Measurements from ENCODE around the gene MUC15.
A peak's percentile ranks its signal among the peaks of the same experiment; 100 is the strongest.
"Not testable (repeated sequence)": the region's sequence is repeated elsewhere in the genome, so short reads cannot be mapped to it uniquely, and the experiment has no call there.

The MUC15 gene

DNA sequence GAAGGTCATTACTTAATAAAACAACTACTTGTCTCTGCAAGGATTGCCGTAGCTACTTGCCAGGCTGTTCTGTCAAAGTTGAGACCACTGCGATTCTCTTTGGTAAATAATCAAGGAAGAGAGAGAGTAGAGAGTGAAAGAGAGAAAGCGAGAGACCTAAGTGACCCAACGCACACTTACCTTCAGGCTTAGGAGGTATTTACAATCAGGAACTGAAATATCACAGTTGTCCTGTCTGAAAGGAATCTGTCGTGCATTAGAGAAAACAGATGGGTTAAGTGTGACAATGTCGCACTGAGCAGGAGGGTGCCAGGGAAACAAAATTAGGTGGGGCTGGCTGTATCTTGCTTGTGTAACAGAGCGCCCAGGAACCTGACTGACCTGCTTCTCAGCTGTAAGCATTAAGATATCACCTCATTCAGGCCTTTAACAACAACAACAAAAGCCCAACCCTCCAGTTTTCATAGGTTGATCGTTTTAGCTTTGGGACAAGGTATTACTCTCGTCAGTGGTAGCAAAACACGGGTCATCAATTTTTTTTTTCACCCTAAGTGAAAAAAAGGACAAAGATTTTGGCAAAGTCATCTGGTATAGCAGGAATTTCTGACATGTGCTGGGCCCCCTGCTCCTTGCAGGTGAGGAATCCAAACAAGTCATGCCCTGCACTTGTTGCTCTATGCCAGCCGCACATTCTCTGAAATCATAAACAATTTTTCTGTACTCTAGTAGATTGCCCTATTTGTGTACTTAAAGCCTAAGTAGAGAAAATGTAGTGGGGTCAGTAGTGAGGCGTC lies at the start of gene MUC15:
MUC15 (minus strand) TSS at position 403 of the 794 bp plus-strand sequence. CDS start 5,169 bp downstream, outside the sequence.
- in situ Hi-C loops (cut with MboI; ENCODE audit: low pct_unique_long_range_greater_than_20kb, low sequenced_read_pairs) = no loop called here
- no peak for DNase-seq

DNA sequence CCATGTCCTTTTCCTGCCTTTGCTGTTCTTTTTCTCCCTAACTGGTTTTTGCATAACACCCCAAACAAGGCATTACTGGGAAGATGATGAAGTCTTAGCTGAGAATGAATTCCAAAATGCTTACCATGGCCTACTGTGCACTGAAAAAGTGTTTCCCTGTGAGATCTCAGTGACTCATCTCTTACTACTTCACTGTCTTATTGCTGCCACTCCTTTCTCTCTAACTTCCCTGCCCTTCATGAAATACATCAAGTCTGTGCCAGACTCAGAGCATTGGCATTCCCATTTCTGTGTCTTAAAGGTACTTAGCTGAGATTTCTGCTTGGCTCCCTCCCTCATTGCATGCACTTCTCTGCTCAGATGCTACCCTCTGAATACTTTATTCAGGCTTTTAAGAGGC lies 49.1 kb upstream of the MUC15 start:
- no peak for DNase-seq
- in situ Hi-C loops (cut with MboI; ENCODE audit: low pct_unique_long_range_greater_than_20kb, low sequenced_read_pairs) = no loop called here

GRCh38 chr11:26620282-26621045 lies 48.4 kb upstream of the MUC15 start:
- no peak for DNase-seq

GRCh38 chr11:26618441-26618840 lies 46.4 kb upstream of the MUC15 start:
- no peak for DNase-seq
- in situ Hi-C loops (cut with MboI; ENCODE audit: low pct_unique_long_range_greater_than_20kb, low sequenced_read_pairs) = no loop called here

More at GRCh38 chr11:26620282-26621045, 48.4 kb upstream of the MUC15 start:
- in situ Hi-C loops (cut with MboI; ENCODE audit: low pct_unique_long_range_greater_than_20kb, low sequenced_read_pairs) = no loop called here

DNA sequence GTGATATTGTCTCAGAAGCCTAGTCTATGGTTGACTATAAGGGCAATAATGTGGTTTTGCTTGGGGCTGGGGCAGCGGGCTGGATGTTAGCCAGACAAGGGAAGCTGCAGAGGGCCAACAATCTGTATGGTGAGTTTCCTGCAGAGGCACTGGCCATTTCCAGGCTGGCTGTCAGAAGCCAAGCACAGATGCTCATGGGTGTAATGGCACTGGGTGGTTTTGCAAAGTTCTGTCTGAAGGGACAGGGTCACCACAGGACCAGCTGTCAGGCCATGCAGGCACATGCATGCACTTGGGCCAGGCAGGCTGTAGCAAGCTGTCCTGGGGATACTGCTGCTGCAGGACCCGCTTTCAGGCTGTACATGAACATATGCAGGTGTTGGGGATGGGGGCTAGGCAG lies 41.7 kb upstream of the MUC15 start:
- in situ Hi-C loops (cut with MboI; ENCODE audit: low pct_unique_long_range_greater_than_20kb, low sequenced_read_pairs) = no loop called here
- DNase-seq = no peak

DNA sequence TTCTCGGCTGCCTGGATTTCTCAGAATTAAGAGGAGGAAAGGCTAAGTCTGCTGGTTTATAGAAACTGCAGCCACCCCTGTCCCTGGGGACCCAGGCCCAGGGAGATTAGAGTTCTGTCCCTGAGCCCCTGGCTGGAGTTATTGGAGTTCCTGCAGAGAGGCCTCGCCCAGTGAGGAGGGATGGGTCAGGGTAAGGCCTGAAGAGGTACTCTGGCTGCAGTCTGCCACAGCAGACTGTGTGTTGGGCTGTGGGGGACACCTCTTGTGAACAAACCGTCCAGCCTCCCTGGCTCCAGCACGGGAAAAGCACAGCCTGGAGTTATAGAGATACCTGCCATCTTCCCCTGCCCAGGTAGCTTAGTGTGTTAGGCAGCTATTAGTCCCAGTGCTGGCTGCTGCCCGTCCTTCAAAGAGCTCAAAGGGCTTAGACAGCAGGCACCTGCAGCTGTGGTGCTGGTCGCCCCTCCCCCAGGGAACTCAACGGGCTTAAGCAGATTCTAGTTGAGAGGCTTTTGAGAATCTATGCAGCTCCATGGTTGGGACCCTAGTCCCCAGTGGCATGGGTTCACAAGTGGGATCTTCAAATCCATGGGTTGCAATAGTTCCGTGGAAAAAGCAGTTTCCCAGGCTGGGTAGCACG lies 36.6 kb upstream of the MUC15 start:
- no peak for DNase-seq
- in situ Hi-C loops (cut with MboI; ENCODE audit: low pct_unique_long_range_greater_than_20kb, low sequenced_read_pairs) = no loop called here

DNA sequence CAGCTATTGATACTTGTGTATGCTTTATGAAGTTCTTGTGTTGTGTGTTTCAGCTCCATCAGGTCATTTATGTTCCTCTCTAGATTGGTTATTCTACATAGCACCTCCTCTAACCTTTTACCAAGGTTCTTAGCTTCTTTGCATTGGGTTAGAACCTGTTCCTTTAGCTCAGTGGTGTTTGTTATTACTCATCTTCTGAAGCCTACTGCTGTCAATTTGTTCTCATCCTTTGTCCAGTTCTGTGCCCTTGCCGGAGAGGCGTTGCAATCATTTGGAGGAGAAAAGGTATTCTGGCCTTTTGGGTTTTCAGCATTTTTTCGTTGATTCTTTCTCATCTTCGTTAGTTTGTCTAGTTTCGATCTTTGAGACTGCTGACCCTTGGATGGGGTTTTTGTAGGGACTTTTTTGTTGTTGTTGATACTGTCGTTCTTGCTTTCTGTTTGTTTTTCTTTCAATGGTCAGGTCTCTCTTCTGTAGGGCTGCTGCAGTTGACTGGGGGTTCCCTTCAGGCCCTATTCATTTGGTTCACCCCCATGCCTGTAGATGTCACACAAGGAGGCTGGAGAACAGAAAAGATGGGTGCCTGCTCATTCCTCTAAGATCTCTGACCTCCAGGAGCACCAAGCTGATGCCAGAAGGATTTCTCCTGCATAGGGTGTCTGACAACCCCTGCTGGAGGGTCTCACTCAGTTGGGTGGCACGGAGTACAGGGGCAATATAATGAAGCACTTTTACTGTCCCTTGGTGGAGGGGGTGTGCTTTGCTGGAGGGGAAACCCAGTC lies 35.9 kb upstream of the MUC15 start:
- in situ Hi-C loops (cut with MboI; ENCODE audit: low pct_unique_long_range_greater_than_20kb, low sequenced_read_pairs) = no loop called here
- no peak for DNase-seq

DNA sequence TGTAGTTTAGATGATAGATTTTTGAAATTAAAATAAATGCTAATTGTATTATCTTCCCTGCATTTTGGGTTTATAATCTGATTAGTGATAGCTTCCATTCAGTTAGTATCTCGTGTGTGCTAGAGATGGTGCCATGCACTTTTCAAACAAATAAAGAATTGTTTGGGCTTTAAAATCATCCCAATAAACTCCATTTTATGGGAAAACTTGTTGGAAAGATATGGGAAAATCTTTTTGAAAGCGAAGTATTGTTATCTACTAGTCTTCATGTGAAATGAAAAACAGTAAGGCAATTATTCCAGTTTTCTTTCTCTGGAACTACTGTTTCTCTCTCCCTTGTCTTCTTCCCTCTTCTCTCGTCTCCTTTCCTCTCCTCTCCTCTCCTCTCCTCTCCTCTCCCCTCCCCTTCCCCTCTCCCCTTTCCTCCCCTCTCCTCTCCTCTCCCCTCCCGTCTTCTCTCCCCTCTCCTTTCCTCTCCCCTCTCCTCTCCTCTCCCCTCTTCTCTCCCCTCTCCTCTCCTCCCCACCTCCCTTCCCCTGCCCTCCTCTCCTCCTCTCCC lies 27.9 kb upstream of the MUC15 start:
- in situ Hi-C loops (cut with MboI; ENCODE audit: low pct_unique_long_range_greater_than_20kb, low sequenced_read_pairs) = no loop called here
- no peak for DNase-seq

- in situ Hi-C loops (cut with MboI; ENCODE audit: low pct_unique_long_range_greater_than_20kb, low sequenced_read_pairs) = no loop called here
- no peak for DNase-seq
Observed at GRCh38 chr11:26599425-26599824, 27.4 kb upstream of the MUC15 start.

GRCh38 chr11:26597899-26598298 lies 25.8 kb upstream of the MUC15 start:
- in situ Hi-C loops (cut with MboI; ENCODE audit: low pct_unique_long_range_greater_than_20kb, low sequenced_read_pairs) = no loop called here

DNA sequence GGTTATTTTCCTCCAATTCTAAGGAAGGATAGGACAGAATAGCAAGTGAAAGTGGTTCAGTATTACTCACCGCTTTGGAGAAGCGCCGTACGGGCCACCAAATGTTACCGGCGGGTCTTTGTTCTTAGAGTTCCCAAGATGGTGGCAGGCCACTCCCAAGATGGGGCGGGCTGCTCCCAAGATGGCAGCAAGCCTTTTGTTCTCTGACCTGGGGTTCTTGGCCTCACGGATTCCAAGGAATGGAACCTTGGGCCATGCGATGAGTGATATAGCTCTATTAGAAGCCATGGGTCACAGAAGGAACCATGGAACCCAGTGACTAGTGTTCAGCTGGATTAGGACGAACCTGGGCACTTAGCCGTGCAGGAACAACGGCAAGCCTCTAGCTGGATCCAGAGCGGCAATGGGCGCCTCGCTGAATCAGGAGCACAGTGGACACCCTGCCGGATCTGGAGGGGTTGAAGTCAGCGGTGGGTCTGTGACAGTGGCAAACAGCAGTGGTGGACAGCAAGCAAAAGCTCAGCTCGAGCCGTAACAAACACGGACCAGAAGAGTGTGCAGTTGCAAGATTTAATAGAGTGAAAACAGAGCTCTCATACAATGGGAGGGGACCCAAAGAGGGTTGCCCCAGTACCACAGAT lies 25.1 kb upstream of the MUC15 start:
- in situ Hi-C loops (cut with MboI; ENCODE audit: low pct_unique_long_range_greater_than_20kb, low sequenced_read_pairs) = not testable (repeated sequence)

More at GRCh38 chr11:26597899-26598298, 25.8 kb upstream of the MUC15 start:
- no peak for DNase-seq

DNA sequence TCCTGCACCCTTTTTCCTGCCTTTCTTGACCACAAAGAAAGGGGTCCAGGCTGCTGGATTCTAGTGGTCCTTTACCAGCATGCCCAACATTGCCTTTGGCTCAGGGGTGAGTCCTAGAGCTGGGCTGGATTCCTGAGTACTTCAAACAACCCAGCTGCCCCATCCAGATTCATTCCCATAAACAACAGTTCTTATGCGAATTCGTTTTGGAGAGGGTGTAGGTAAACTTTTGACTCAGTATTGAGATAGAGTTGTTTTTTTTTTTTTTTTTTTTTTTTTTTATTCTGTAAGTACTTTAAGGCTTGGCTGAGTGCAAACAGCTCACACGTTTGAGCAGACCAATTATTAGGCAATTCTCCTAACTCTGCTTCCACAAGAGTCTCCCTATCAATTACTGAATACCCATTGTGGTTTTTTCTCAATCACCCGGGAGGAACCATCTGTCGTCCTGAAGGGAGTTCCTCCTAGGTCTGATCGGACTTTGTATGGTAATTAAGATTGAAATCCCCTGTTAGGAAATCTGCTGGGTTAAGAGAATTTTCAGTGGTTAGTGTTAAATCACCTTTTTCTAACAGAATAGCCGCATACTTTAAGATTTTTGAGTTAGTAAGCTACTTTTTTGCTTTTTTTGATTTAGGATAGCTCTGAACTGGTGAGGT lies 23.3 kb upstream of the MUC15 start:
- in situ Hi-C loops (cut with MboI; ENCODE audit: low pct_unique_long_range_greater_than_20kb, low sequenced_read_pairs) = not testable (repeated sequence)
- peak; percentile 10 for DNase-seq

More for the DNA sequence above, 25.1 kb upstream of the MUC15 start:
- DNase-seq = not testable (repeated sequence)

GRCh38 chr11:26593691-26594090 lies 21.6 kb upstream of the MUC15 start:
- no peak for DNase-seq
- in situ Hi-C loops (cut with MboI; ENCODE audit: low pct_unique_long_range_greater_than_20kb, low sequenced_read_pairs) = no loop called here

- in situ Hi-C loops (cut with MboI; ENCODE audit: low pct_unique_long_range_greater_than_20kb, low sequenced_read_pairs) = no loop called here
- DNase-seq = no peak
Observed at GRCh38 chr11:26587073-26587472, 15.0 kb upstream of the MUC15 start.

DNA sequence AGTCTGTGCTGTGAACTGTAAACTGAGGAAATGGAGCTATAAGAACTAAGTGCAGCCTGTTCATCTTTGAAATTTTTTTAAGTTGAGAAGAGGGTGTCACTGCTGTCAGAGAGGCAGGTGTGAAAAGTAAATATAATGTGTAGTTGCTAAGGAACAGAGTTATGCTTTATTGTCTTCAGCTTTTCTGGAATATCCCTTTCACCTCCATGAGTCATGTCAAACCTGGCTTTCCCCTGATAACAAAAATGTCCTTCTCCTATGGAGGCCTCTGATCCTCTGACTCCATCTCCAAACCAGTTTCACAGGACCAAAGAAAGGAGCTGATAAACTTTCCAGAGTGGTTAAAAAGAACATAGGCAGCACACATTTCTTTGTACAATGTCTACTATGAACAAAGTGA lies 12.8 kb upstream of the MUC15 start:
- DNase-seq = no peak
- in situ Hi-C loops (cut with MboI; ENCODE audit: low pct_unique_long_range_greater_than_20kb, low sequenced_read_pairs) = no loop called here

DNA sequence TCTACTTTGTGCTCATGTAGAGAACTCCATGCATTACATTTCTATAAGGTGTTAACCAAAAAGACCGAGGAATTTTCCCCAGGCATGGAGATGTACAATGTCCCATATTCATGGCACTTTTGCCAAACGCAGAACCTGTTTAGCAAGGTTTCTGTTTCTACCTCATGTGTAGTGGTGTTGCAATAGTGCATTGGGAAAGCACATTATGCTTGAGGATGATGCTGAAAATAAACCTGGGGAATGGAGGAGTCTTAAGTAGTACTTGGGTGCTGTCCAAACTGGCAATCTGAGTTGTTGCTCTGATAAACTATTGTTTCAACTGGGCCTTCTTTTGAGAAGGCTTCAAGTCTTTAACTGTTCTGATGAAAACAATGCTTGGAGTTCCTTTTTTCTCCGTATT lies 11.5 kb upstream of the MUC15 start:
- in situ Hi-C loops (cut with MboI; ENCODE audit: low pct_unique_long_range_greater_than_20kb, low sequenced_read_pairs) = no loop called here
- DNase-seq = no peak

- DNase-seq = no peak
- in situ Hi-C loops (cut with MboI; ENCODE audit: low pct_unique_long_range_greater_than_20kb, low sequenced_read_pairs) = no loop called here
Observed at GRCh38 chr11:26580929-26581328, 8.9 kb upstream of the MUC15 start.

- in situ Hi-C loops (cut with MboI; ENCODE audit: low pct_unique_long_range_greater_than_20kb, low sequenced_read_pairs) = no loop called here
- DNase-seq = no peak
Observed at GRCh38 chr11:26579683-26580082, 7.6 kb upstream of the MUC15 start.

All from KBM-7 (cell line).